ENCODE measurements around the gene DOC2B. TPM values are rescaled to one million over a fixed set of nuclear protein-coding genes. Genes with fewer than 3 reads are reported as not detected.

The DOC2B gene
- total and polyA plus RNA-seq, 12 donors: 2.6 to 15.7 (median 5.9) TPM

DNA sequence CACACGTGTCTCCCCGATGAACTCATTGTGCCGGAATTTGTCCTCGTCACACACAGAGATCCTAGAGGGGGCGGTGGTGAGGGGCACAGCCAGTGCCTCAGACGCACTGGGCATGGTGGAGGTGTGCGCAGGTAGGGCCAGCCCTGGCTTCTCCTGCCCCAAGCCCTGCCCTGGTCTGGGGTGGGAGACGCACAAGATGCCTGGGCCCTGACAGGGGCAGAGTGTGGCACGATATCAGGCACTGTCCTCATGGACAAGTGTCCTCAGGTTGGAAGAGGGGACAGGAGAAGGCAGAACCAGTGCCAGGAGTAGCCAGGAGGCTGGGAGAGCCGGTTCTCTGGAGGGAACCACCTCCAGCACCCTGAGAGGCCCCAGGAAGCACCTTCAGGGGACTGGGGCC lies 20.0 kb downstream of the DOC2B start:
- TF ChIP-seq POLR2A (IDR thresholded peaks at IDR 0.05) (no peak), CTCF (IDR thresholded peaks at IDR 0.05) (no peak)
- no peaks in the 10 kb centered on the region for H3K36me3 ChIP-seq (replicated peaks in 1 of 2)
- no peaks in the 10 kb centered on the region for H3K9me3 ChIP-seq (replicated peaks in 1 of 3)
- 86 to 90% (median 88%) methylated on average over 7 to 10 of the region's 10 CpGs for WGBS, 4 donors
- intact Hi-C loops (cut with DNase I): loop anchor here (5.0 kb wide), 1 partner anchor 226 kb away; no protein-coding TSS in a partner anchor
- no peak overlapping the region for H3K4me3 ChIP-seq
- H3K27ac ChIP-seq: no peak overlapping the region
- no peaks in the 10 kb centered on the region for H3K4me1 ChIP-seq (replicated peaks in 1 of 2)
- H3K27me3 ChIP-seq: no peaks in the 10 kb centered on the region
- no peak for DNase-seq

GRCh38 chr17:160336-160735 lies 21.1 kb downstream of the DOC2B start:
- TF ChIP-seq CTCF (IDR thresholded peaks at IDR 0.05) (no peak), POLR2A (IDR thresholded peaks at IDR 0.05) (no peak)
- Histone ChIP-seq H3K9me3 (replicated peaks in 1 of 3) (no peaks in the 10 kb centered on the region), H3K4me3 (no peak overlapping the region), H3K27ac (no peak overlapping the region), H3K4me1 (replicated peaks in 1 of 2) (no peaks in the 10 kb centered on the region), H3K36me3 (replicated peaks in 1 of 2) (no peaks in the 10 kb centered on the region), H3K27me3 (no peaks in the 10 kb centered on the region)
- intact Hi-C loops (cut with DNase I): loop anchor here (5.0 kb wide), 1 partner anchor 227 kb away; no protein-coding TSS in a partner anchor
- WGBS, 4 donors: 86 to 93% (median 89%) methylated on average over 3 to 13 of the region's 13 CpGs
- DNase-seq: no peak

GRCh38 chr17:159609-160008 lies 21.8 kb downstream of the DOC2B start:
- Histone ChIP-seq H3K4me3 (no peak overlapping the region), H3K9me3 (replicated peaks in 1 of 3) (no peaks in the 10 kb centered on the region), H3K36me3 (replicated peaks in 1 of 2) (no peaks in the 10 kb centered on the region), H3K4me1 (replicated peaks in 1 of 2) (no peaks in the 10 kb centered on the region), H3K27ac (no peak overlapping the region), H3K27me3 (no peaks in the 10 kb centered on the region)
- intact Hi-C loops (cut with DNase I): loop anchor here (5.0 kb wide), 1 partner anchor 228 kb away; no protein-coding TSS in a partner anchor
- 89 to 96% (median 95%) methylated on average over 15 of the region's 15 CpGs for WGBS, 4 donors
- no peak for TF ChIP-seq CTCF (IDR thresholded peaks at IDR 0.05)
- TF ChIP-seq POLR2A (IDR thresholded peaks at IDR 0.05): no peak
- no peak for DNase-seq

DNA sequence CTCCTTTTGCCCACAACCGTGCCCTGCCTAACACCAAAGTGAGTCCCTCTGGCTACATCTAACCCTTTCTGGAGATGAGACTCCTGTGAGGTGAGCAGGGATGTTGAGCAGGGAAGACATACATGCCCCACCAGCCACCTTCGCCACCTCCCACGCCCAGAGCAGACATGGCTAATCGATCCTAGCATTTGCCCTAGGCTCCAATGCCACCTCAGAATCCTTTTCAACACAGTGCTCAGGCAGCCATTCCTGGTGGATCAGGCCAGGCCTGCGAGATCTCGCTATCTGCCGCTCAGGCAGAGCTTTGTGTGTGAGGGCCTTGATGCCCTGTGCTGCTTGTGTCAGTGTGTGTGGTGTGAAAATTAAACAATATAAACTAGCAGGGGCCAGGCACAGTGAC lies 23.1 kb downstream of the DOC2B start:
- 96 to 97% (median 96%) methylated on average over 7 of the region's 7 CpGs for WGBS, 4 donors
- intact Hi-C loops (cut with DNase I): no loop called here

More for the DNA sequence above, 23.1 kb downstream of the DOC2B start:
- Histone ChIP-seq H3K27ac (no peak overlapping the region), H3K27me3 (no peaks in the 10 kb centered on the region), H3K4me3 (no peak overlapping the region), H3K9me3 (replicated peaks in 1 of 3) (no peaks in the 10 kb centered on the region), H3K4me1 (replicated peaks in 1 of 2) (no peaks in the 10 kb centered on the region), H3K36me3 (replicated peaks in 1 of 2) (no peaks in the 10 kb centered on the region)
- TF ChIP-seq POLR2A (IDR thresholded peaks at IDR 0.05): no peak
- no peak for TF ChIP-seq CTCF (IDR thresholded peaks at IDR 0.05)
- no peak for DNase-seq
